HL-60 (cell line): Measurements from ENCODE around the gene THAP3.

Experiments used
- CTCF ChIP-seq: IDR thresholded peaks from one replicate; pipeline ENCODE4 v1.5.1; 2011; ENCODE audit warnings: low read length, control low read depth, inconsistent platforms; ENCODE audit not compliant: insufficient read depth
- GABPA ChIP-seq: IDR thresholded peaks from 2 replicates; pipeline ENCODE4 v1.6.1; 2012; ENCODE audit warnings: low read depth
- POLR2AphosphoS5 ChIP-seq: IDR thresholded peaks from 2 replicates; pipeline ENCODE4 v1.6.1; 2012; ENCODE audit warnings: low read depth
- REST ChIP-seq: IDR thresholded peaks from 2 replicates; pipeline ENCODE4 v1.6.1; 2012; ENCODE audit warnings: low read depth; ENCODE audit not compliant: insufficient replicate concordance

GRCh38 chr1:6658359-6659060 lies 33.8 kb downstream of the THAP3 start:
- TF ChIP-seq CTCF = no peak
- TF ChIP-seq POLR2AphosphoS5 = no peak
- TF ChIP-seq REST = no peak
- TF ChIP-seq GABPA = no peak
